ENCODE results near the gene FBXO2.
A peak's percentile ranks its signal among the peaks of the same experiment; 100 is the strongest.

Gene FBXO2, protein sequence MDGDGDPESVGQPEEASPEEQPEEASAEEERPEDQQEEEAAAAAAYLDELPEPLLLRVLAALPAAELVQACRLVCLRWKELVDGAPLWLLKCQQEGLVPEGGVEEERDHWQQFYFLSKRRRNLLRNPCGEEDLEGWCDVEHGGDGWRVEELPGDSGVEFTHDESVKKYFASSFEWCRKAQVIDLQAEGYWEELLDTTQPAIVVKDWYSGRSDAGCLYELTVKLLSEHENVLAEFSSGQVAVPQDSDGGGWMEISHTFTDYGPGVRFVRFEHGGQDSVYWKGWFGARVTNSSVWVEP

DNA sequence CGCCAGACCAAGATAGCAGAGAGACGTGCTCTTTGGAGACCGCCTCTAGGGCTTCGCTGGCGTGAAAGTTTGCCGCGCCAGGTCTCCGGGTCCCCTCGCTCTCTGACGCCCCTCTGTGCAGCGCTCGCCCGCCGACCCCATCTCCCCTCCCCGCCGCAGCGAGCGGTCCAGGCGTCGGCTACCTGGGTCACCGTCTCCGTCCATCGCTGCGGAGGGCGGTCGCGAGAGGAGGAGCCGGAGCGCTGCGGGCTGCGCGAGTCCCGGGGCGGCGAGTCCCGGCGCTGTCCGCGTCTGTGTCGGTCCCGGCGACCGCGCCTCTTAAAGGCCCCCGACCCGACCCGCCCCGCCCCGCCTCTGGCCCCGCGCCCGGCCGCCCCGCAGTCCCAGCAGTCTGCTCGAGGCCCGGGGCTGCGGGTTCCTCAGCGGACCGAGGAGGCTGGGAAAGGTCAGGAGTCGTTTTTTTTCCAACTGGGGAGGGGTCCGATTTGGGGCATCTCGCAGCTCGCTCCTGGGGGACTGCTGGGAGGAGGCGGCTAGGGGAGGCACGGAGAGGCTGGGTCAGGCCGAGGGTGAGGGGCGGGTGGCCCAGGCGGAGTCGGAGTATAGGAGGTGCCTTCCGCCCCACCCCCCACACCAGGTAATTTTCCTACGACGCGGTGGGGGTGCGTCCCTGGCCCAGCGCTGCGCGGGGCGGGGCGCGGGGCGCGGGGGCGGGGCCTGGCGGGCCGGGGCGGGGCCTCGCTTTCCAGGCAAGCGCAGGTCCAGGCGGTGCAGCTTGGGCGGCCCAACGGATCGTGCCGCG lies at the start of gene FBXO2, which contains the start of gene FBXO44:
Gene FBXO2, minus strand, starts transcription at position 293 of the 802 bp plus-strand sequence. Its CDS starts 89 bp downstream, at position 204.
Gene FBXO44, plus strand, starts transcription at position 741 of the 802 bp plus-strand sequence. CDS start 959 bp downstream, outside the sequence.
- intact Hi-C loops (cut with DNase I) = loop anchor here (5.0 to 10.0 kb wide), 2 partner anchors 63 to 150 kb away; partner anchors contain the start of genes CLCN6 and MTHFR

DNA sequence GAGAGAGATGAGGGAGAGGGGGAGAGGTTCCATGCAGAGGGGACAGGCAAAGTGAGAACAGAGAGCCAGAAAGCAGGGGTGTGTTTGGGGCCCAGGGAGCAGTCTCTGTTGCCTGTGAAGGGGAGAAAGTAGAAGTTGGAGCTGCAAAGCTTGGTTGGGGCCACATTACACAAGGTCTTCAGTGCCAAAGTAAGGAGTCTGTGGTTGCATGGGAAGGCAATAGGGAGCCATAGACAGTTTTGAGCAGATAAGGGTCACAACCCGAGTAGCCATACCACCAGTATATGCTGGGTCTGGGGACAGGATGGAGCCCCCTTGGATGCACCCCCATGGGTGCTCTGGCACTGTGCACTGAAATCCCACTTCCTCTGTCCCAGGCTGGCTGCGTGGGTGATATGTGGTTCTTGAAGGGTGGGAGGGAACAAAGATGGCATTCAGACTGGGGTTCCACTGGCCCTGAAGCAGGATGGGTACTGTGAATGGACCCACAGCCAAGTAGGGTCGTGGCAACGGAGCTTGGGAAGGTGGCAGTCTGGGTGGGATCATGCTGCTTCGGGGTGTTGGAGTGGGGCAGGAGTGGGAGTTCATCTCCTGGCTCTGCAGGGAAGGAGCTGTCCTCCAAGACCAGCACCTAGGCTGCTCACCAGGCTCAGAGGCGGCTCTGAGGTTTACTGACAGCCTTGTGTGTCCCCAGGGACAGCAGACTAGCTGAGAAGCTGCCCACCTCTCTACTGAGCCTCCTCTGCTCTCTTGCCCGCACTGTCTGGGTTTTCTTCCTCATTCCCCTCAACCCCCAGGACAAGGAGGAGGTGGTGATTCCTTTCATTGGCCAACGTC lies 49.3 kb upstream of the FBXO2 start:
- intact Hi-C loops (cut with DNase I) = no loop called here
- DNase-seq = no peak

More for the DNA sequence above, at the start of gene FBXO2, which contains the start of gene FBXO44:
- peak in 41 of 42 donors; percentile 36 to 85 (median 70) for DNase-seq

DNA sequence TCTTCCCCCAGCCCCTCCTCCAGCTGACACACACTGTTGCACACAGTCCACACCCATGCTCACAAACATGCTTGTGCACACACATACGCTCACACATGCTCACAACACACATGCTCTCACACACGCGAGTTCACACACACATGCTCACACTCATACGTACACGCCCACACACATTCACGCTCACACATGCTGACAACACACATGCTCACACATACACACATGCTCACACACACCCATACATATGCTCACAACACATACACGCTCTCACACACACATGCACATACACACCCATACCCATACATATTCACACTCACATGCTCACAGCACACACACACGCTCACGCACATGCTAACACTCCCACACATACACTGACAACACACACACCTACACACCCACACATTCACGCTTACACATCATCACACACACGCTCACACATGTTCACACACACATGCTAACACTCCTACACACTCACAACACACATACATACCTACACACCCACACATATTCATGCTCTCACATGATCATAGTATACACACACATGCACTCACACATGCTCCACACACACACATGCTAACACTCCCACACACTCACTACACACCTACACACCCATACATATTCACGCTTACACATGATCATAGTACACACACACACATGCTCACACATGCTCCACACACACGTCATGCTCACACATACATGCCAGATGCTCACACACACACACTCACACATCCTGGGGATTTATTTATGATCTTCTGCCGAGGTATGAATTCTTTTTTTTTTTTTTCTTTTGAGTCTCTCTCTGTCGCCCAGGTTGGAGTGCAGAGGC lies 48.0 kb upstream of the FBXO2 start:
- intact Hi-C loops (cut with DNase I) = no loop called here
- no peak for DNase-seq

DNA sequence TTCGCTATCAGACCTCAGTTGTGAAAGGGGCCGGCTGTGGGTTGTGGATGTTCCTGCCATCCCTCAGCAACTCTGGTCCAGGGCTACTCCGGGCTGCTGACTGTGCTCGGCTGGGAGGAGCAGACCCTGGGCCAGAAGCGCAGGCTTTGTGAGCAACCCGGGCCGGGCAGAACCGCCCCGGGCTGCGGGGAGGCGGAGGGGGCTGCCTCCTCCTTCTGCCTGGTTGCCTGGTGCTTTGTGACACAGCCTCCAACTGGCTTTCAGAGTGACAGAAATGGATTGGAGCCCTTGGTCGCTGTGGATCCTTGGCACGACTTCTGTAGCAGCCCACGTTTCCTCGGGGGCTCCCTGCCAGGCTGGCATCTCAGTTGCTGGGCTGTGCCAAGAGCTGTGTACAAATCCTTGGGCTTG lies 47.3 kb upstream of the FBXO2 start:
- DNase-seq = peak; percentile 49 to 91 (median 76)

DNA sequence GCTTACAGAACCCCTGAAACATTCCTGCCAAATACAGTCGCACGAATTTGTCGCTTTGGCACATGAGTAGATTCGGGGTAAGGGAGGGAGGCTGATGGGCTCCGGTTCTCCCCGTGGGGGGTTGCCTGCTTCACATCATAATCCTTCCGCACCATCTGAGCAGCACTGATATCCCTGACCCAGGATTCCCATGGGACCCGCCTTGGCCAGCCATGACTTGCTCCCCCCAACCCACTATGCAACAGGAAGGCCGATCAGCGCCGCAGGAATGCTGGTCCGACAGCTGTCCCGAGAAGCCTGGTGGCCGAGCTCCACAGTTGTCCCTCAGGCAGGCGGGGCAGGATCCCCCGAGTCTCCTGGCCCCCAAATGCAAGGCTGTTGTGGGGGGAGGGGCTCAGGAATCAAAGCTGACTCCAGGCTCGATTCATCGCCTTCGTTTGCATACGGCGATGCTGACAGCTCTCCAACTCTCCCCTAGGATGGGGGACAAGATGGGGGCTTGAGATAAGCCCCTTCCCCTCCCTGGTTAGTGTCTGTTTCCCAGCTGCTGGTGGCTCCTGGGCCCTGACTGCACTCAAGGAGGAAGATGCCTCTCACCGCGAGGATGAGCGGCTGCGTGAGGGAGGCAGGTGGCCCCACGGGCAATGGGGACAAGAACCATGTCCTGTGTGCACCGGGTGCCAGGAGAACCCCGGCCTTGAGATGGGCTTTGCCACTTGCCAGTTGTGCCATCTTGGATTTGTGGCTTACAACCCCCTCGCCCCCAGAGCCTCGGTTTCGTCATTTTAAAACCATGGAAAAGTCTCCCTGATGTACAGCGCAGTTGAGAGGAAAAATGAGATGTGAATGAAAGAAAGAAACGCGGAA lies 46.6 kb upstream of the FBXO2 start:
- intact Hi-C loops (cut with DNase I) = no loop called here

More for the DNA sequence above, 47.3 kb upstream of the FBXO2 start:
- intact Hi-C loops (cut with DNase I) = no loop called here

DNA sequence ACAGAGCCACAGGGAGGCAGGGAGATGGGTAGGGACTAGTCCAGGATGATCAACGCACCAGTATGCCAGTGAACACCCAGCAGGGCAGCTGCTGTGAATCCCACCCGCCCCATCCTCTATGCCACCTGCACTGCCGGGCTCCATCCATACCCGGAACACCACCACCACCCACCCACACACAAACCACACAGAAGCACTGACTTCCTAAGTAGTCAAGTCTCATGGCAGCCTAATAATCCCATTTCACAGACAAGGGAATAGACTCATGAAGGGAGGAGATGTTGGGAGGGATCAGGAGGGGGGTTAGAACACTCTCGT lies 43.6 kb upstream of the FBXO2 start:
- DNase-seq = no peak
- intact Hi-C loops (cut with DNase I) = no loop called here

More for the DNA sequence above, 46.6 kb upstream of the FBXO2 start:
- peak in 1 of 42 donors; percentile 11 for DNase-seq

DNA sequence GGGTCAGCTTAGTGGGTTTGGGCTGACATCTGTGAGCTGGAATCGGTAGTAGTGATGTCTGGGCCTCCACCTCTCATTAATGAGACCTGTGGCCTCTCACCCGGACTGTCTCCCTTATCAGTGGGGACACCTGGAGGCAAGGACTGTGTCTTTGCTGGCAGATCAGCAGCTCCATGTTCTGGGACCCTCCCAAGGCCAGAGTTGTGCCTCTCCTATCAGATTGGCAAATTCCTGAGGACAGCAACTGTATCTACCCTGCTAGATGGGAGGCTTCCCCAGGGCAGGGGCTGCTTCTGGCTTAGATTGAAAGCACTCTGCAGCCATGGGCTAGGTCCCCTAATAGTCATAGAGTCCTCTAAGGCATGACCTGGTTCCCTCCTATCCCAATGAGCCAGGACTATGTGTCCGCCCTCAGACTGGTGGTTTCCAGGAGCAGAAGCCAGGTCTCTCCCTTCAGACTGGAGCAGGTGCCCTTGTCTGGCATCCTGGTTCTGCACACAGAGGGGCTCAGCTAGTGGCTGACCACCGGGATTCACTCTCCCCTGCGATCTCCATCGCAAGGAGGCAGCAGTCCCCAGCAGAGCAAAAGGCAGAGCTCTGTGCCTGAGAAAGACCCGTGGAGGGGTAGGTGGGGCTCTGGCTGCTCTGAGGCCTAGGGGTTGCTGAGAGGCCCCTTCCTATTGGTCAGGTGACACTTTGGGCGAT lies 43.1 kb upstream of the FBXO2 start:
- no peak for DNase-seq
- intact Hi-C loops (cut with DNase I) = no loop called here

DNA sequence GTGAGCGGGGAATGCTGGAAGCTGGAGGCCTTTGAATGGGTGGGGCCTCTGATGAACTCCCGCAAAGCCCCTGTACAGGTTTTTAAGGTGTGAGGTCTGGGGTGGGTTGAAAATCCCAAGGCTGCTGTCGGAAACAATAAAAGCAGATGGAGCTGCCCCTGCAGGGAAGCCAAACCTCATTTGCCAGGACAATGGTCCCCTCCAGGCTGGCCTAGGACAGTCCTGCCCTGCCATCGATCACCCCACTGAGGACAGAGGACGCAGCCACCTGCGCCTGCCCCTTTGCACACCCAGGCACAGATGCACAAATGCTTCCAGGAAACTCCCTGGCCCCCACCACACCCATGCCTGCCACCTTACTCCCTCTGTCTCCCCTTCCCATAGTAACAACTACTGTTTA lies 41.6 kb upstream of the FBXO2 start:
- DNase-seq = no peak
- intact Hi-C loops (cut with DNase I) = no loop called here

DNA sequence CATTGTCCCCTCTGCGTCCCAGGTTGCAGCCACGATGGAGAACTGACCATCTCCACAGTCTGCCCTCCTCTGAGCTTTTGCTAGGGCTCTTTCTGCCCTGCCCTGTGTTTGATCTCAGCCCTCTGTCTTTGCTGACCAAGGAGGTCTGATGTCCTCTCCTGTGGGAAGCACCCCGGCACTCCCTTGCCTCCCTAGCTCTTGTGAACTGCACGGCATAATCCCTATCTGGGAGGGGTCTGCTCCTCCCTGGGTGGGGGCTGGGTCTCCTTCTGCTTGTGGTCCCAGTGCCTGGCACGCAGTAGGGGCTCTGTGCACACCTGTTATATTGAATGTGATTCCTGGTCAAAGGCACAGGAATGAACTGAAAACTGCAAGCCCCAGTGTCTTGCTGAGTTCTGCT lies 39.7 kb upstream of the FBXO2 start:
- intact Hi-C loops (cut with DNase I) = no loop called here
- DNase-seq = no peak

DNA sequence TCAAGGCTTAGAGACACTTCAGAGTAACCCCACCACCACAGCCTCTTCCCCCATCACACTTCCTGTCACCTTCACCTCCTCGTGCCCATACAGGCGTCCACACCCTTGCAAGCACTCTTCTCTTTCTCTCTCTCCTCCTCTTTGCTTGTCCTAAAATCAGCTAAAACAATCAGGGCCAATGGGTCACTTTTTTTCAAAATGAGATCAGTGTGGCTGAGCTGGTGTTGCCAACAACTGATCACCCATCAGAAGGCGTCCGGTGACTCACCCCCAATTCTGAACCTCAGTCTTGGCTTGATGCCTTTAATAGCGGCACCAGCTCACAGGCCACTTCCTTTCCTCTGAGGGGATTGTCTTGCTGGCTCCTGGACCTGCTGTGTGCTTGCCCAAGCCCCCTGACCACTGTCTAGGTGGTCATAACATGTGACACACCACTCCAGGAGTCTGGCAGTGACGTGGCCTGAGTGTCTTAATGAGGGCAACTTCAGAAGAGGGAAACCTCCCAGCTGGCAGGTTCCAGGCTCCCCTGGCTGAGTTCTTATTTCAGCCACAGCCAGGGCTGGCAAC lies 38.9 kb upstream of the FBXO2 start:
- peak in 5 of 42 donors; percentile 35 to 67 (median 52) for DNase-seq
- intact Hi-C loops (cut with DNase I) = no loop called here

DNA sequence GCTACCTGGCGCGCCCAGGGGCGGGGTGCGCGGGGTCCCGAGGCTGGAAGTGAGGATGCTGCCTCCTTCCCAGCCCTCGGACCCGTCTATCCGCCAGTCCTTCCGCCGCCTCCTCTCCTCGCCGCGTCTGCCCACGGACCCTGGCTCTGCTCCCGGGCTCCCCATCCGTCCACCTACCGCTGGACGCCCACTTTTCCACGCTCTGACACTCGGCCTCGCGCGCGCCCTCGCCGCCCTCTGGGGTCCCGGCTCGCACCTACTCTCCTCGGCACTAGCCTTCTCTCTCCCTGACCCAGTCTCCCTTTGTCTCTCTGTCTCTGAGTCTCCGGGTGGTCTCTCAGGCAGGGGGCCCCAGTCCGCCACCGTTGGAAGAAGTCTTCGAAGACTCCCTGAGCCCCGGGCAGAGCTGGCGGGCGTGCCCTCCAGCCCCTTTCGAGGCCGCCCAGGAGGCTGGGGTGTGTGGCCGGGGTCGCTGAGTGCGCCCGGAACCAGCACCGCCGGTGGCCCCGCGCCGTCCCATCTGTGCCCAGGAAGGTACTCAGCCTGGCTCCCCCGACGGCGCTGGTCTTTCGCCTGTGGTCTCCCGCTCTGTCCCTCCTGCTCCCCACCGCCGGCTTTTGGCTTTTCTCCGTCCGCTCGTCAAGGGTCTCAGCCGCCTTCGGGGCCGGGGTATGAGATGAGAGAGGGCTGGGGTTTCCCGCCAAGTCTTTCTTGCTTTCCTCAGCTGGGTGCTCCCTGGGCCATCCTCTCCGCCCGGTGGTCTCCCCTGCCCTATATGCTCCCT lies 37.9 kb upstream of the FBXO2 start:
- no peak for DNase-seq
- intact Hi-C loops (cut with DNase I) = no loop called here

DNA sequence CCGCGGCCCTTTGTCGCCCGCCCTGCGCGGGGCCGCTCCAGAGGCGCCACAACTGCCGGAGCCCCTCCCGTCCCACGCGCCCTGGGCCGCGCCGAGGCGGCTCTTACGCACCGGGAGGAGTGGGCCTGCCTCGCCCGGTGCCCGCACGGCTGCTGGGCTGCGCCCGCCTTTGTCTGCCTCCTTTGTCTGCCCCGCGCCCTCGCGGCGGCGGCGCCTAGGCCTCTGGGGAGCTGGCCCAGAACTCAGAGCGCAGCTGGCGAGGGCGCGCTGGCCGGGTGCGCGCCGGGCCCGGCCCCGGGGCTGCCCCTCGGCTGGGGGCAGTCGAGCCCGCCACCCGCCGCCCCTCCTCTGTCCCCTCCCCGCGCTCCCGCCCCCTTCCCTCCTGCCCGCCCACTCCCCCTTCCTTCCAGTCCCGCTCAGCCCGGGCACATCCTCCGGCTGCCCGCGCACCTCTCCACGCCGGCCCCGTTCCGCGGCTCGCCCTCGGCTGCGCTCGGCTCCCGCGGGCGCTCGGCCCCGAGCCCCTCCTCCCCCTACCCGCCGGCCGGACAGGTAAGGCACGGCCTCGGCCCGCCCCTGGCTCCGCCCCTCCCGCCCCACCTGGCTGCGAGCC lies 37.2 kb upstream of the FBXO2 start, which contains the start of gene DRAXIN:
Gene DRAXIN, plus strand, starts transcription at position 409 of the 613 bp plus-strand sequence. CDS start 14,549 bp downstream, outside the sequence.
- peak in 7 of 42 donors; percentile 22 to 61 (median 39) for DNase-seq
- intact Hi-C loops (cut with DNase I) = no loop called here

DNA sequence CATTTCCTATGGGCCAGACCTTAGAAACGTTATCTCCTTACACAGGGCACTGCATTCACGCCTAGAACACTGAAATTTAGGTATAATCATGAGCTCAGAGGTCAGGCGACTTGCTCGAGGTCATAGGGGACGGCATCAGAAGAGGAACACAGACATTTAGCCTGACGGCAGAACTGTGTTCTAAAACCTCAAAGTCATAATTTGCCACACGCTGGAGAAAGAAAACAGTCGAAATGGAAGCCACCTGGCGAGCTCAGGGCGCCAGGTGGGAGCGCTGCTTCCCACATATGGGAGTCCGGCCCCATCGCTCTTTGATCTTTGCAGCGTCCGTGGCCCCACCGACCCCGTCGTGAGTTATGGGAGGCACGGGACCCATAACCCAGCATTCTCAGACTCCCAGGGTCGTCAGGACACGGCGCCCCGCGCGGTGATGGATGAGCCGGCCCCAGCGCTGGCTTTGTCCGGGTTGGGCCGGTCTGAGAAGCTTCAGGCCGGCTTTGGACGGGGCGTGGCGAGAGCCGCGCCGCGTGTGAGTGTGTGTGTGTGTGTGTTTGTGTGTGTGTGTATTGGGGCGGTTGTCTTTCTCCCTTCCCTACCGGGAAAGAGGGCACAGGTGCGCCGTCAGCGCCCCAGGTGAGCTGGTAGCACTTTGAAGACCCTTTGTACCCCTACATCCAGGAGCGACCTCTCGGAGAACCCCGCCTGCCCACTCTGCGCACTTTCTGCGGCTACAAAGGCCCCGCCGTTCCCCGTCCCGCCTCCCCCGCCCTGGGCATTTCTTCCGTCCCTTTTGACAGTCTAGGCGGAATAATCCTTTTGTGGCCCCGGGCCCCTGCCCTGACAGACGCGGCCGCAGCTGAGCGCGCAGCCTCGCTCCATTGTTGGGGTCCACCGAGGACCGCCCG lies 36.4 kb upstream of the FBXO2 start:
- intact Hi-C loops (cut with DNase I) = no loop called here
- no peak for DNase-seq

DNA sequence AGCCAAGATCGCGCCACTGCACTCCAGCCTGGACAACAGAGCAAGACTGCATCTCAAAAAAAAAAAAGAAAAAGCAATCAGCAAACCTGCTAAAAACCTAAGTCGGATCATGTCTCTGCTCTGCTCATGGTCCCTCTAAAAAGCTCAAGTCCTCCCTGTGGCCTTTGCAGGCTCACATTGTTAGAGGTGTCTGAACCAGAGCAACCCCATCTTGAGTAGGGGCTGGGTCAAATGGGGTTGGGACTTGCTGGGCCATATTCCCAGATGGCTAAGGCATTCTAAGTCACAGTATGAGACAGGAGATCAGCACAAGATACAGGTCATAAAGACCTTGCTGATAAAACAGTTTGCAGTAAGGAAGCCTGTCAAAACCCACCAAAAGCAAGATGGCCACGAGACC lies 34.3 kb upstream of the FBXO2 start:
- intact Hi-C loops (cut with DNase I) = no loop called here
- no peak for DNase-seq

All from head of caudate nucleus (tissue), 42 donors.